ENCODE measurements around the gene KDF1.
"Not testable (repeated sequence)": the region's sequence is repeated elsewhere in the genome, so short reads cannot be mapped to it uniquely, and the experiment has no call there.

The KDF1 gene

DNA sequence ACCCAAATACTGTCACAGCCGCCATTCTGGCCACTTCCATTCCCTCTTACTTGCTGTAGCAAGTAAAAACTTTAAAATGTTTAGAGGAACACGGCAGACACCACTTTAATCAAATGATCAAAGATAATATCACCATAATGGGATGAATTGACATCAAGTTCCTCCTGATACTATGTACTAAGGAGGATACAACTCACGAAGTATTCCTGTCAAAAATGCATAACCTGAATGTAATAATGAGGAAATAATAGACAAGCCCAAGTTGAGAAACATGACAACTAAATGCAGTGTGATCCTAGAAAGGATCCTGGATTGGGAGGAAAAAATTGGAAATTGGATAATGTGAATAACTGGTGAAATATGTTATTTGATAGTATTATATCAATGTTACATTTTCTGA is 3.9 kb downstream of the KDF1 start:
- DNase-seq (ENCODE audit: low read depth, low spot score) = no peak

DNA sequence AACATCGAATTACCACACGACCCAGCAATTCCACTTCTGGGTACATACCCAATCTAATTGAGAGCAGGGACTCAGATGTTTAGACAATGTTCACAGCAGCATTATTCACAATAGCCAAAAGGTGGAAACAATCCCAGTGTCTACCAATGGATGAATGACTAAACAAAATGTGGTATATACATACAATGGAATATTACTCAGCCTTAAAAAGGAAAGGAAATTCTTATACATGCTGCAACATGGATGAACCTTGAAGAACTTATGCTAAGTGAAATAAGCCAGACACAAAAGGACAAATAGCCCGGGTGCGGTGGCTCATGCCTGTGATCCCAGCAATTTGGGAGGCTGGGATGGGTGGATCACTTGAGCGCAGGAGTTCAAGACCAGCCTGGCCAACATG is 6.9 kb downstream of the KDF1 start:
- no peak for DNase-seq (ENCODE audit: low read depth, low spot score)

DNA sequence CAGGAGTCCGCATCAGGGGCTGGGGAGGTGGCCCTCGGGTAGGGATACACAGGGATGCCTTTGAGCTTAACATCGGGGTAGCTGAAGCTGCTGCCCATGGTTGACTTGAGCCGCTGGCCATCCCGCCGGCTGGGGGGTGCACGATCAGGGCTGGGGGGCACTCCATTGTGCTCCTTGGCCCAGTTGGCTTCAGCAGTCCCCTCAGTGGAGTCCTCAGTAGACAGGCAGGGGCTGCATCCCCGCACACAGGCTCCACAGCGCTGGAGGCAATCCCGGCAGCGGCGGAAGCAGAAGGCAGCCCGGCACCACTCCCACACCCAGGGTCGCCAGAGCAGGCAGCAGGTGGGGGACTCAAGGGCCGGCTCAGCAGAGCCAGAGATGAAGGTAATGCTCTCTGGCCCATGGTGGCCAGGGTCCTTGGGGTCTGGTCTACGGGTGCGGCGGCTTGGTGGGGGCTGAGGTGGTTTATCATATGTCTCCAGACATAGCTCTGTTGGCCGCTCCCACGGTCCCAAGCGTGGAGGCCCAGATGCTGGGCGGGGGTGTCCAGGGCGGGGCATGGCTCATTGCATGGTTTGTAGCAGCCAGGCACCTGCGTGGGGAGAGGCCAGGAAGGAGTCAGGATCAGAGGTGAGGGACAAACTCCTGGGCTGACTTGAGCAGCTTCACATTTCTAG is 8.3 kb downstream of the KDF1 start:
- no peak for DNase-seq (ENCODE audit: low read depth, low spot score)

GRCh38 chr1:26951216-26951615 is 9.1 kb downstream of the KDF1 start:
- DNase-seq (ENCODE audit: low read depth, low spot score) = no peak

- DNase-seq (ENCODE audit: low read depth, low spot score) = no peak
Measured at GRCh38 chr1:26950602-26951001, 9.7 kb downstream of the KDF1 start.

DNA sequence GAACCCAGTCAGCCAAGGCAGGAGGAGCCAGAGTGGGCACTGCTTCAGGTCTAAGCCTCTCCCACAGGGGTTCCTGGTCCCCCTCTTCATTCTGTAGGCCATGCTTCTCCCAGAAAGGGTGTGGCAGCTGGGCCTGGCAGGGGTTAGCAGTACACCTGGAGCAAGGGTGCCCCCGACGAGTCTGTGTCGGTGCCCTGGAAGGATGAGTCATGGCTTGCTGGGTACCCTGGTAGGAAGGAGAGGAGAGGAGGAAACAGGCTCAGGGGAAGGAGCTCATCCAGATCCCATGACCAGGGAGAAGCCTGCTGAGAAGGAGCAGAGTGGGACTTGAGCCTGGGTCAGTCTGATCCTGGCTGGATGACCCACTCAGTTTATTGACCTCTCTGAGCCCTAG is 10.3 kb downstream of the KDF1 start:
- no peak for DNase-seq (ENCODE audit: low read depth, low spot score)

GRCh38 chr1:26949266-26949925 is 10.9 kb downstream of the KDF1 start:
- DNase-seq (ENCODE audit: low read depth, low spot score) = no peak

GRCh38 chr1:26948725-26949057 is 11.6 kb downstream of the KDF1 start:
- DNase-seq (ENCODE audit: low read depth, low spot score) = not testable (repeated sequence)

- DNase-seq (ENCODE audit: low read depth, low spot score) = no peak
Measured at GRCh38 chr1:26946270-26946669, 14.0 kb downstream of the KDF1 start.

DNA sequence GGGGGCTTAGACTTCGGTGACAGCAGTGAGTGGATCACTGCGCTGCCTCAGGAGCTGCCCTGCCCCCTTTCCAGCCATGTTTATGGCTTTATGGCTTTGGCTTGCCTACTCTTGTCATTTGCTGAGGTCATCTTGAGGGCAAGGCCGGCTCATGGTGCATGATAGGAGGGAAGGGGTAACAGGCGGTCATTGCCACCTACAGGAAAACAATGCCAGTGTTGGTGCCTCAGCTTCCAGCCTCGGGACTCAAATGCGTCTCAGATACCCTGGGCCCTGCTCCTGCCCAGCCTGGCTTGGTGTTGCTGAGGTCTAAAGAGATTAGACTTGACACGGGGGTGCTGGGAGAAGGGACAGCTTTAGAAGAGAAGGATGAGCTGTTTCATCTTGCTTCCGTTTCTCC is 14.5 kb downstream of the KDF1 start:
- no peak for DNase-seq (ENCODE audit: low read depth, low spot score)

GRCh38 chr1:26945138-26945537 is 15.1 kb downstream of the KDF1 start:
- DNase-seq (ENCODE audit: low read depth, low spot score) = no peak

DNA sequence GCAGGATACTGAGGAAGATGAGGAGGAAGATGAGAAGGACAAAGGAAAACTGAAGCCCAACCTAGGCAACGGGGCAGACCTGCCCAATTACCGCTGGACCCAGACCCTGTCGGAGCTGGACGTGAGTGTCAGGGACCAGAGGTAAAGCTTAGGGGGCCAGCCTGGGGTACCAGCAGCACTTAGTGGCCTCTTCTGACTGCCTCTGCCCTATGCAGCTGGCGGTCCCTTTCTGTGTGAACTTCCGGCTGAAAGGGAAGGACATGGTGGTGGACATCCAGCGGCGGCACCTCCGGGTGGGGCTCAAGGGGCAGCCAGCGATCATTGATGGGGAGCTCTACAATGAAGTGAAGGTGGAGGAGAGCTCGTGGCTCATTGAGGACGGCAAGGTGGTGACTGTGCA is 17.6 kb downstream of the KDF1 start:
- DNase-seq (ENCODE audit: low read depth, low spot score) = no peak

DNA sequence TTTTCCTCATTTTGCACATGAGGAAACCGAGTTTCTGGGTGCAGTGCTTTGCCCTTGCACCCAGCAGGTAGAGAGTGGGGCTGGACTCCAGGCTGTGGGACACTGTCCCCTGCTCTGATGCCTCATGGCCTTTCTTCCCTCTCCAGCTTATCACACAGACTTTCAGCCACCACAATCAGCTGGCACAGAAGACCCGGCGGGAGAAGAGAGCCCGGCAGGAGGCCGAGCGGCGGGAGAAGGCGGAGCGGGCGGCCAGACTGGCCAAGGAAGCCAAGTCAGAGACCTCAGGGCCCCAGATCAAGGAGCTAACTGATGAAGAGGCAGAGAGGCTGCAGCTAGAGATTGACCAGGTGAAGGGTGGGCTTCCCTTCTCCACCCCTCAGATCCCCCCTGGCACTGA is 19.0 kb downstream of the KDF1 start:
- DNase-seq (ENCODE audit: low read depth, low spot score) = no peak

- no peak for DNase-seq (ENCODE audit: low read depth, low spot score)
Measured at GRCh38 chr1:26938659-26939025, 21.6 kb downstream of the KDF1 start.

- no peak for DNase-seq (ENCODE audit: low read depth, low spot score)
Measured at GRCh38 chr1:26938004-26938658, 22.1 kb downstream of the KDF1 start.

DNA sequence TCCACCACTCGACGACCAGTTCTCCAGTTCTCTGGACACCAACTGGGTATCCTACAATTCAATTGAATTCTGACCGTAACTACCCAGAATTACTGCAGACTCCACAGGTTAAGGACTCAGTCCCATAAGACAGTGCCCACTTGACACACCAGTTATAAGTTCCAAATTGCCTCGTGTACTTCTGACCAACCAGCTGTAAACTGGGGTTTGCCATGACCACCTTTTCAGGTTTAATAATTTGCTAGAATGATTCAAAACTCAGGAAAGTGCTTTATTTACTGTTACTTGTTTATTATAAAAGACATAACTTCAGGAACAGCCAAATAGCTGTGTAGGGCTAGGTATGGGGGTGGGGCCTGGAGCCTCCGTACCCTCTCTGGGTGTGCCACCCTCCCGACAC is 23.4 kb downstream of the KDF1 start:
- DNase-seq (ENCODE audit: low read depth, low spot score) = no peak

- DNase-seq (ENCODE audit: low read depth, low spot score) = no peak
Measured at GRCh38 chr1:26932531-26932930, 27.7 kb downstream of the KDF1 start.

DNA sequence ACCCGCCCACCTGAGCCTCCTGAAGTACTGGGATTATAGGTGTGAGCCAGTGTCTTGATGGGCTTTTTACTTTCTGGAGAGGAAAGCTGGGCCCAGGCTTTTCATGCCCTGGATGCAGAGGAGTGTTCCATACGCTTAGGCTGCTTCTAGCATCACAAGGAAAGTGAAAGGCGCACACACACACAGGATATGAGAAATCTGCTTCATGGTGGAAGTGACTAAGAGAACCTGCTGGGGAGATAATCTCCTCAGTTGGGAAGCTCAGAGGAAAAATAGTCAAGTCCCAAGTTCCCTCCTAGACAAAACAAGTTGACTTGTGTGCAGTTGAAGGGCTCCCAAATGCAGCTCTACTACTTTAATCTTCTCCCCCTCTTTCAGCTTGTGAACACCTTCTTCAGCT is 36.6 kb downstream of the KDF1 start:
- DNase-seq (ENCODE audit: low read depth, low spot score) = no peak

GRCh38 chr1:26922901-26923300 is 37.4 kb downstream of the KDF1 start:
- no peak for DNase-seq (ENCODE audit: low read depth, low spot score)

- DNase-seq (ENCODE audit: low read depth, low spot score) = no peak
Measured at GRCh38 chr1:26922431-26922729, 37.9 kb downstream of the KDF1 start.

DNA sequence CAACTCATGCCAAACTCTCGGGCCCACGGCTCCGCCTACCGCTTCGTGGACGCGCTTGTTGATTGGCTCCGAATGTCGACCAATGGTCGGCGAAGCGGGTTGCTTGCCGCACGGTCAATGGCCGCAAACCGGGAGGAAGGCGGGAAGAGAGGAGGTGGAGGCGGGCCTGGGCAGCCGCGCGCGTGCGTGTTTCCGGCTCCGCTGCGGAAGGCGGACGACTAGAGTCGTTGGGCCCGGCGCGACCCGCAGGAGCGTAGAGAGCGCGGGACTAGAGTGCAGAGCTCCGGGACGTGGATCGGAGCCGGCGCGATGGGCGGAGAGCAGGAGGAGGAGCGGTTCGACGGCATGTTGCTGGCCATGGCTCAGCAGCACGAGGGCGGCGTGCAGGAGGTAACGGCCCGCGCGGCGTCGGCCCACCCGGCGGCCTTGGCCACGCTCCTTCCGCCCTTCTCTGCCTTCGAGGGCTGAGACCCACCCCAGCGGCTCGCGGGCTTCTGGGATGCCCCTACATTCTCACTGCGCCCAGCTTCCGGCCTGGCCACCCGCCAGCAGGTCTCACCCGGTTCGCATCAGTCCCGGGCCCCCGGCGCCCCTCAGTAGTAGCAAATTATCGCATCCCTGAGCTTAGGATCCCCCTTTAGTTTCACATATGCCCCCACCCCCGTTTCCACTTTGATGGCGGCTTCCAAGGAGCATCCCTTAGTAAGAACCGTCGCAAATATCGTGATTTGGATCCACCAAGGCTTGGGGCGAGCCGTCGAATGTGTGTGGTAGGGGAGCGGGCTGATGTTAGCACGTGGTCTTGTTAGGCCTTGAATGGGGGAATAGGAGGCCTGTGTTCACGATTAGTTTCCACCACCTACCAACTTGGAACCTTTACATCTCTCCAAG is 38.5 kb downstream of the KDF1 start, which contains the start of gene NUDC:
Gene NUDC (plus strand): TSS at position 204 of the 891 bp plus-strand sequence. CDS start 106 bp downstream, at position 310.
- DNase-seq (ENCODE audit: low read depth, low spot score) = peak; percentile 93

GRCh38 chr1:26921126-26921539 is 39.1 kb downstream of the KDF1 start:
- no peak for DNase-seq (ENCODE audit: low read depth, low spot score)

Measured in brain pericyte (primary cell).